Measurements from ENCODE around the gene PPP2R5B.

The PPP2R5B gene

GRCh38 chr11:64923944-64924909 is at the start of gene PPP2R5B:
PPP2R5B (plus strand) TSS chr11:64924689; CDS start chr11:64925735, 1,046 bp downstream.
- Histone ChIP-seq H3K9ac (ENCODE audit: low read depth, low read length) (peak within 1 kb of the TSS; percentile 59; the same call in 1 of the 2 replicates), H3K4me1 (ENCODE audit: insufficient read depth, low read length) (peaks cover 3% of the 10 kb centered on the region; the same call in 1 of the 2 replicates), H3K27me3 (ENCODE audit: insufficient read depth, low read length) (peaks cover 8% of the 10 kb centered on the region; the same call in 1 of the 2 replicates), H3K27ac (ENCODE audit: low read length) (no peak within 1 kb of the TSS), H3K36me3 (ENCODE audit: insufficient read depth, low read depth, low read length) (no peaks in the 10 kb centered on the region), H3K9me3 (ENCODE audit: insufficient read depth, low read depth, low read length) (no peaks in the 10 kb centered on the region), H3K4me3 (ENCODE audit: low read length) (peak within 1 kb of the TSS; percentile 63)

GRCh38 chr11:64875369-64876228 is 48.9 kb upstream of the PPP2R5B start:
- Histone ChIP-seq H3K4me1 (ENCODE audit: insufficient read depth, low read length) (peaks cover 7% of the 10 kb centered on the region), H3K9ac (ENCODE audit: low read depth, low read length) (no peak overlapping the region), H3K9me3 (ENCODE audit: insufficient read depth, low read depth, low read length) (no peaks in the 10 kb centered on the region; the same call in 1 of the 2 replicates), H3K27me3 (ENCODE audit: insufficient read depth, low read length) (peaks cover 11% of the 10 kb centered on the region), H3K4me3 (ENCODE audit: low read length) (no peak overlapping the region), H3K36me3 (ENCODE audit: insufficient read depth, low read depth, low read length) (peaks cover 26% of the 10 kb centered on the region), H3K27ac (ENCODE audit: low read length) (no peak overlapping the region)

GRCh38 chr11:64876229-64876750 is 48.2 kb upstream of the PPP2R5B start:
- H3K4me1 ChIP-seq (ENCODE audit: insufficient read depth, low read length), result peaks cover 7% of the 10 kb centered on the region
- H3K9me3 ChIP-seq (ENCODE audit: insufficient read depth, low read depth, low read length), result no peaks in the 10 kb centered on the region; the same call in 1 of the 2 replicates
- no peak overlapping the region for H3K27ac ChIP-seq (ENCODE audit: low read length)
- peaks cover 22% of the 10 kb centered on the region for H3K36me3 ChIP-seq (ENCODE audit: insufficient read depth, low read depth, low read length)
- peak overlapping the region; percentile 93; the same call in 1 of the 2 replicates for H3K4me3 ChIP-seq (ENCODE audit: low read length)
- H3K9ac ChIP-seq (ENCODE audit: low read depth, low read length), result no peak overlapping the region
- H3K27me3 ChIP-seq (ENCODE audit: insufficient read depth, low read length), result peaks cover 11% of the 10 kb centered on the region

GRCh38 chr11:64876835-64877341 is 47.6 kb upstream of the PPP2R5B start:
- peaks cover 11% of the 10 kb centered on the region for H3K27me3 ChIP-seq (ENCODE audit: insufficient read depth, low read length)
- H3K27ac ChIP-seq (ENCODE audit: low read length), result no peak overlapping the region
- no peaks in the 10 kb centered on the region; the same call in 1 of the 2 replicates for H3K9me3 ChIP-seq (ENCODE audit: insufficient read depth, low read depth, low read length)
- H3K36me3 ChIP-seq (ENCODE audit: insufficient read depth, low read depth, low read length), result peaks cover 16% of the 10 kb centered on the region
- H3K4me3 ChIP-seq (ENCODE audit: low read length), result peak overlapping the region; percentile 93
- peak overlapping the region; percentile 73; the same call in 1 of the 2 replicates for H3K9ac ChIP-seq (ENCODE audit: low read depth, low read length)
- H3K4me1 ChIP-seq (ENCODE audit: insufficient read depth, low read length), result peaks cover 7% of the 10 kb centered on the region

GRCh38 chr11:64877390-64878222 is 46.9 kb upstream of the PPP2R5B start:
- Histone ChIP-seq H3K36me3 (ENCODE audit: insufficient read depth, low read depth, low read length) (peaks cover 13% of the 10 kb centered on the region), H3K9me3 (ENCODE audit: insufficient read depth, low read depth, low read length) (no peaks in the 10 kb centered on the region; the same call in 1 of the 2 replicates), H3K4me3 (ENCODE audit: low read length) (peak overlapping the region; percentile 93), H3K27me3 (ENCODE audit: insufficient read depth, low read length) (peaks cover 11% of the 10 kb centered on the region), H3K4me1 (ENCODE audit: insufficient read depth, low read length) (peaks cover 7% of the 10 kb centered on the region), H3K27ac (ENCODE audit: low read length) (no peak overlapping the region), H3K9ac (ENCODE audit: low read depth, low read length) (peak overlapping the region; percentile 73)

- H3K9me3 ChIP-seq (ENCODE audit: insufficient read depth, low read depth, low read length), result no peaks in the 10 kb centered on the region; the same call in 1 of the 2 replicates
- H3K27ac ChIP-seq (ENCODE audit: low read length), result no peak overlapping the region
- H3K36me3 ChIP-seq (ENCODE audit: insufficient read depth, low read depth, low read length), result peaks cover 8% of the 10 kb centered on the region
- peaks cover 7% of the 10 kb centered on the region for H3K4me1 ChIP-seq (ENCODE audit: insufficient read depth, low read length)
- H3K27me3 ChIP-seq (ENCODE audit: insufficient read depth, low read length), result peaks cover 11% of the 10 kb centered on the region
- peak overlapping the region; percentile 73; the same call in 1 of the 2 replicates for H3K9ac ChIP-seq (ENCODE audit: low read depth, low read length)
- peak overlapping the region; percentile 93 for H3K4me3 ChIP-seq (ENCODE audit: low read length)
Observed at GRCh38 chr11:64878223-64878493, 46.3 kb upstream of the PPP2R5B start.

- Histone ChIP-seq H3K4me1 (ENCODE audit: insufficient read depth, low read length) (peaks cover 7% of the 10 kb centered on the region), H3K27ac (ENCODE audit: low read length) (peak within 1 kb of the TSS; percentile 53), H3K27me3 (ENCODE audit: insufficient read depth, low read length) (peaks cover 11% of the 10 kb centered on the region), H3K9ac (ENCODE audit: low read depth, low read length) (peak within 1 kb of the TSS; percentile 94), H3K4me3 (ENCODE audit: low read length) (peak within 1 kb of the TSS; percentile 93), H3K9me3 (ENCODE audit: insufficient read depth, low read depth, low read length) (no peaks in the 10 kb centered on the region; the same call in 1 of the 2 replicates), H3K36me3 (ENCODE audit: insufficient read depth, low read depth, low read length) (peaks cover 4% of the 10 kb centered on the region; the same call in 1 of the 2 replicates)
Observed at GRCh38 chr11:64878494-64879243, 45.8 kb upstream of the PPP2R5B start, which contains the start of gene EHD1. EHD1 (minus strand) TSS chr11:64878621; CDS start chr11:64878464, 157 bp downstream.

GRCh38 chr11:64879244-64879900 is 45.1 kb upstream of the PPP2R5B start:
- H3K27ac ChIP-seq (ENCODE audit: low read length), result peak overlapping the region; percentile 53
- peak overlapping the region; percentile 88 for H3K4me3 ChIP-seq (ENCODE audit: low read length)
- peaks cover 11% of the 10 kb centered on the region for H3K27me3 ChIP-seq (ENCODE audit: insufficient read depth, low read length)
- peaks cover 7% of the 10 kb centered on the region for H3K4me1 ChIP-seq (ENCODE audit: insufficient read depth, low read length)
- H3K9ac ChIP-seq (ENCODE audit: low read depth, low read length), result peak overlapping the region; percentile 94
- H3K36me3 ChIP-seq (ENCODE audit: insufficient read depth, low read depth, low read length), result peaks cover 1% of the 10 kb centered on the region; the same call in 1 of the 2 replicates
- no peaks in the 10 kb centered on the region; the same call in 1 of the 2 replicates for H3K9me3 ChIP-seq (ENCODE audit: insufficient read depth, low read depth, low read length)

GRCh38 chr11:64880240-64881001 is 44.1 kb upstream of the PPP2R5B start:
- Histone ChIP-seq H3K9ac (ENCODE audit: low read depth, low read length) (no peak overlapping the region), H3K9me3 (ENCODE audit: insufficient read depth, low read depth, low read length) (no peaks in the 10 kb centered on the region; the same call in 1 of the 2 replicates), H3K4me3 (ENCODE audit: low read length) (no peak overlapping the region), H3K27ac (ENCODE audit: low read length) (no peak overlapping the region), H3K27me3 (ENCODE audit: insufficient read depth, low read length) (peaks cover 11% of the 10 kb centered on the region), H3K4me1 (ENCODE audit: insufficient read depth, low read length) (peaks cover 7% of the 10 kb centered on the region), H3K36me3 (ENCODE audit: insufficient read depth, low read depth, low read length) (no peaks in the 10 kb centered on the region)

Data from iPS-20b (cell line).